DND-41 (cell line): ENCODE measurements around the gene LHFPL2.

ENCODE experiments used
- CTCF ChIP-seq: IDR thresholded peaks from 2 replicates; pipeline ENCODE4 v1.5.1; 2012; ENCODE audit warnings: borderline replicate concordance, low read length, moderate library complexity, mild to moderate bottlenecking; ENCODE audit not compliant: poor library complexity, severe bottlenecking; ENCODE audit errors: extremely low read depth
- EZH2 ChIP-seq: IDR thresholded peaks from 3 replicates; pipeline ENCODE4 v1.6.1; 2012; ENCODE audit warnings: borderline replicate concordance, low read depth, mild to moderate bottlenecking, moderate library complexity, low read length, inconsistent platforms; ENCODE audit not compliant: severe bottlenecking

GRCh38 chr5:78578015-78578414, 70.6 kb downstream of the LHFPL2 start:
- TF ChIP-seq CTCF: no peak
- no peak for TF ChIP-seq EZH2
